Measurements from ENCODE around the gene GOLGA6L4. TPM values are rescaled to one million over a fixed set of nuclear protein-coding genes. Genes with fewer than 3 reads are reported as not detected.

Gene GOLGA6L4
- 0.73 to 1.8 TPM (median 0.90 TPM) in 5 replicates for total RNA-seq (2022; extraction: Qiagen RNA extraction)

GRCh38 chr15:84235573-84235972, at the start of gene GOLGA6L4:
Gene GOLGA6L4, plus strand, starts transcription at chr15:84235773. Its CDS starts 62 bp downstream, at chr15:84235835.

